OCI-LY3 (cell line): ENCODE data around the gene FSTL4.

Experiments used
- CTCF ChIP-seq: fragments of 200-600, 300-600 bp; sonication (generic); IDR thresholded peaks from 2 replicates; pipeline ENCODE4 v1.5.1; 2014; ENCODE audit warnings: antibody characterized with exemption, low read length, low read depth
- EZH2phosphoT487 ChIP-seq: fragments of 200-600 bp; shearing (Covaris generic); IDR thresholded peaks from 2 replicates; pipeline ENCODE4 v1.6.1; 2018; ENCODE audit warnings: antibody characterized with exemption, mixed run types, low read depth

- no peak for TF ChIP-seq EZH2phosphoT487
- no peak for TF ChIP-seq CTCF
These were observed 228.8 kb downstream of the FSTL4 start for GRCh38 chr5:133383580-133383939.
